Measurements from ENCODE around the gene CEBPE. TPM values are rescaled to one million over a fixed set of nuclear protein-coding genes. Genes with fewer than 3 reads are reported as not detected.

Gene CEBPE
- total and polyA plus RNA-seq, 7 donors, result 0.28 to 0.68 TPM; not detected in 5

DNA sequence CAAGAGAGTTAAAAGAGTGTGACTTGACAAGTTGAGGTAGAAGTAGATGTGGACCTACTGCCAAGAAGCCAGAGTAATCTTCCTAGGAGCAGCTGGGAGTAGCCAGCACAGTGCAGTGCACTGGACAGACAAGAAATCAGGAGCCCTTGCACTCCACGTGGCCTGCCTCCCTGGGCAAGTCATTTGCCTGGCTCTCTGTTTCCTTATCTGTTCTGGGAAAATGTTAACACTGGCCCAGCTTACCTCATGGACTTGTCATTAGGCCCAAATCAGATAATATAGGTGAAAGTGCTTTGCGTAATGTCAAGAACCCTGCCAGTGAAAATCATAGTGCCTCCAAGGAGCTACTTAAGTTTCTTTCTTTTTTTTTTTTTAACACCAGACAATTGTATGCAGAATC, 45.2 kb upstream of the CEBPE start:
- WGBS, 2 donors, result 54 to 79% methylated on average over 2 of the region's 2 CpGs
- H3K36me3 ChIP-seq, result no peaks in the 10 kb centered on the region
- no peak for TF ChIP-seq POLR2A (IDR thresholded peaks at IDR 0.05)
- no peak for TF ChIP-seq EP300 (IDR thresholded peaks at IDR 0.05)
- TF ChIP-seq CTCF (IDR thresholded peaks at IDR 0.05), result no peak
- no peak for TF ChIP-seq POLR2AphosphoS5 (IDR thresholded peaks at IDR 0.05)
- H3K27me3 ChIP-seq, result no peaks in the 10 kb centered on the region
- no peak overlapping the region for H3K4me3 ChIP-seq
- no peak for DNase-seq
- intact Hi-C loops (cut with DNase I), result no loop called here
- H3K9me3 ChIP-seq, result no peaks in the 10 kb centered on the region
- H3K4me1 ChIP-seq, result peaks cover 3 to 36% (median 25%) of the 10 kb centered on the region in 4 donors
- H3K27ac ChIP-seq, result no peak overlapping the region

DNA sequence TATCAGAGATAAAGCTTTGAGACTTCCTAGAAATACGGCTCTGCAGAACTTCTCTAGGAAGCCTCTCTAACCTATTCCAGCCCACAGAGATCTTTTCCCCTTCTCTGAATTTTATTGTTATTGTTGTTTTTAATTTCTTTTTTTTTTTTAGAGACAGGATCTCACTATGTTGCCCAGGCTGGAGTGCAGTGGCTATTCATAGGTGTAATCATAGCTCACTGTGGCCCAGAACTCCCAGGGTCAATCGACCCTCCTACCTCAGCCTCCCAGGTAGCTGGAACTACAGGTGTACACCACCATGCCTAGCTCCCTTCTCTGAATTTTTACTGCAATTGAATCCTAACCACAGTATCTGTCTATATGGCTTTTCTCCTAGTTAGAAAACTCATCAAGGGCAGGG, 44.8 kb upstream of the CEBPE start:
- Histone ChIP-seq H3K27ac (no peak overlapping the region), H3K4me1 (peaks cover 3 to 32% (median 21%) of the 10 kb centered on the region in 4 donors), H3K27me3 (no peaks in the 10 kb centered on the region), H3K4me3 (no peak overlapping the region), H3K9me3 (no peaks in the 10 kb centered on the region), H3K36me3 (no peaks in the 10 kb centered on the region)
- 92 to 97% methylated on average over 2 of the region's 2 CpGs for WGBS, 2 donors
- no peak for TF ChIP-seq POLR2AphosphoS5 (IDR thresholded peaks at IDR 0.05)
- TF ChIP-seq CTCF (IDR thresholded peaks at IDR 0.05), result no peak
- TF ChIP-seq EP300 (IDR thresholded peaks at IDR 0.05), result no peak
- no peak for TF ChIP-seq POLR2A (IDR thresholded peaks at IDR 0.05)
- DNase-seq, result no peak
- intact Hi-C loops (cut with DNase I), result no loop called here

GRCh38 chr14:23162800-23163199, 43.7 kb upstream of the CEBPE start:
- Histone ChIP-seq H3K4me1 (peaks cover 3 to 21% (median 11%) of the 10 kb centered on the region in 4 donors), H3K9me3 (no peaks in the 10 kb centered on the region), H3K27me3 (no peaks in the 10 kb centered on the region), H3K36me3 (no peaks in the 10 kb centered on the region), H3K4me3 (no peak overlapping the region), H3K27ac (no peak overlapping the region)
- WGBS, 2 donors, result 64 to 90% methylated on average over 4 of the region's 4 CpGs
- no peak for DNase-seq
- TF ChIP-seq EP300 (IDR thresholded peaks at IDR 0.05) (no peak), CTCF (IDR thresholded peaks at IDR 0.05) (no peak), POLR2AphosphoS5 (IDR thresholded peaks at IDR 0.05) (no peak), POLR2A (IDR thresholded peaks at IDR 0.05) (no peak)
- intact Hi-C loops (cut with DNase I), result no loop called here

DNA sequence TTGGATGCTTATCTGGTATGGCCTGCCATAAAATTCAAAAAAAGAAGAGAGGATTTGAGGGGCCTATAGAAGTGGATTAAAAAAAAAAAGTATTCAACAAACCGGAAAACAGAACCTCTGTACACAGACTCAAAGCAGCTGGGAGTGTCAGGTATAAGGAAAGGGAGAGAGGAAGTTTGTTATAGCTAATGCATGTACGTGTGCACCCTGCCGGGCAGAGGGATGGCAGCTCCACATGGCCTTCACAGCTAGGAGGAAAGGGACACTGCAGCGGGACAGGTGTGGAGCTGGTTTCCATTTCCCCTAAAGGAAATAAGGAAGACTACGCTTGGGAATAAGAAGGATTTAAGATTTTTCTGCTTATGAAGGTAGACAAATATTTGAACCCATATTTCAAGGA, 43.0 kb upstream of the CEBPE start:
- H3K4me1 ChIP-seq, result peaks cover 2 to 13% (median 3%) of the 10 kb centered on the region in 4 donors
- no peaks in the 10 kb centered on the region for H3K36me3 ChIP-seq
- no peak for DNase-seq
- TF ChIP-seq EP300 (IDR thresholded peaks at IDR 0.05), result no peak
- TF ChIP-seq POLR2A (IDR thresholded peaks at IDR 0.05), result no peak
- no peak for TF ChIP-seq POLR2AphosphoS5 (IDR thresholded peaks at IDR 0.05)
- no peak for TF ChIP-seq CTCF (IDR thresholded peaks at IDR 0.05)
- H3K4me3 ChIP-seq, result no peak overlapping the region
- WGBS, 2 donors, result 16 to 53% methylated on average over 5 of the region's 5 CpGs
- intact Hi-C loops (cut with DNase I), result no loop called here
- no peak overlapping the region for H3K27ac ChIP-seq
- no peaks in the 10 kb centered on the region for H3K9me3 ChIP-seq
- H3K27me3 ChIP-seq, result no peaks in the 10 kb centered on the region

DNA sequence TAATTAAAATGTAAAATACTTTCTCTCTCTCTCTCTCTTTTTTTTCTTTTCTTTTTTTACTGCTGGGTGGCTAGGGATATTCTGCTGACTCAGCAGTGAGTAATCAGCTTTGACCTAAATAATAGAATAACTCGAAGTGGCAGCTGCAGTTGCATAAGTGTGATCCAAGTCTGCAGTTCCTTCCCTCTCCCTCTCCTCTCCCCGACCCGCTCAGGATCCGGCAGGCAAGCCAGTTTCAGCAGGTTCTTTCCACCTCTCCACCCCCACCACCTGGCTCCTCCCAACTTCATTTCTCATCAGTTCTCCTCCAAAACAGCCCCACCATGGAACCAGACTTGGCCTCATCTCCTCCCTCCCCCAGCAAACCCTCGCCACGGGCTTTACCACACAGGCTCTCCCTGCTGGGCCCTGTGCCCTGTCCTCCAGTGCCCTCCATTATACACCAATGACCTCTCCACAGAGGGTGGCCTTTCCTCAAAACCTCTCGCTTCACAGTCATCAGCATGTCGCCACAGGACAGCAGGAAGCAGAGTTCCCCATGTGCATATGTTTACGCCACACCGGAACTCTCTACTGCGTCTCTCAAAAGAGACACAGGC, 42.0 kb upstream of the CEBPE start:
- peaks cover 0 to 9% (median 1%) of the 10 kb centered on the region in 4 donors for H3K4me1 ChIP-seq
- no peak for TF ChIP-seq POLR2AphosphoS5 (IDR thresholded peaks at IDR 0.05)
- no peak for TF ChIP-seq EP300 (IDR thresholded peaks at IDR 0.05)
- TF ChIP-seq CTCF (IDR thresholded peaks at IDR 0.05), result no peak
- TF ChIP-seq POLR2A (IDR thresholded peaks at IDR 0.05), result no peak
- DNase-seq, result no peak
- no peaks in the 10 kb centered on the region for H3K36me3 ChIP-seq
- H3K27me3 ChIP-seq, result no peaks in the 10 kb centered on the region
- no peak overlapping the region for H3K4me3 ChIP-seq
- peak overlapping the region in 2 of 4 donors; percentile 28 to 47 for H3K27ac ChIP-seq
- H3K9me3 ChIP-seq, result no peaks in the 10 kb centered on the region
- 55% methylated on average over 11 of the region's 11 CpGs for WGBS, 2 donors
- intact Hi-C loops (cut with DNase I), result no loop called here

All from sigmoid colon (tissue), 7 donors.